GM19099 (cell line): Measurements from ENCODE around the gene KIF16B.

Experiments
- POLR2A ChIP-seq: IDR thresholded peaks from 3 replicates; pipeline ENCODE4 v1.6.1; 2011; ENCODE audit warnings: low read depth; ENCODE audit not compliant: insufficient read length; ENCODE audit errors: extremely low read depth

KIF16B gene

GRCh38 chr20:16445482-16445881, 127.8 kb downstream of the KIF16B start:
- TF ChIP-seq POLR2A, result no peak

- TF ChIP-seq POLR2A, result no peak
Measured at GRCh38 chr20:16444057-16444777, 129.0 kb downstream of the KIF16B start.

- no peak for TF ChIP-seq POLR2A
Measured at GRCh38 chr20:16441546-16442164, 131.6 kb downstream of the KIF16B start.

- TF ChIP-seq POLR2A, result no peak
Measured at GRCh38 chr20:16440686-16441085, 132.6 kb downstream of the KIF16B start.

GRCh38 chr20:16438100-16438499, 135.1 kb downstream of the KIF16B start:
- no peak for TF ChIP-seq POLR2A

GRCh38 chr20:16437387-16437996, 135.8 kb downstream of the KIF16B start:
- no peak for TF ChIP-seq POLR2A

DNA sequence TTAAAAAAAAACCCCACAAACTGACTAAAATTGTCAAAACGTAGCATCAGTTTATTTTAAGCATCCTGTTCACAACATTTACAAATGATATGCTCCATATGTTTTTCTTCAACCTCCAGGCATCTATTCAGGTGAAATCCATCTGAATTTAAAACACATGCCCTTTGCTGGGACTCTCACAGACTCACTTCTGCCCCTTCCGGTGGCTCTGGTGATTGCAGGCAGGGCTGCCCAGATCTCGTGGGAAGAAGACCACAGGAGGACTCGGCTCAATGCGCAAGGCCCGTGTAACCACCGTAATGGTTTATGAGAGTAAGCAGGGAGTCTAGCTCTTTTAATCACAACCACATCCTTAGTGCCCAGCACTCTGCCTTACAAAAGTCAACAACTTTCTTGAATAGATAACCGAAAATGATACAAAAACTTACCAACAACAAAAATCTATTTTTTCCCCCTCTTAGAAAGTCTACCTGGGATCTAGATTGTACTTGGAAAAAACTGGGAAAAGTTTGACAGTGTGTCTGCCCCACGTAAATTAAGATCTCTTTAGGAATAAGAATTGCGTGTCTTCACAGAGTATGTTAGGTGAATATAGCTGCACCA, 139.1 kb downstream of the KIF16B start:
- TF ChIP-seq POLR2A, result no peak

GRCh38 chr20:16433293-16433580, 140.0 kb downstream of the KIF16B start:
- no peak for TF ChIP-seq POLR2A

GRCh38 chr20:16432466-16433292, 140.6 kb downstream of the KIF16B start:
- no peak for TF ChIP-seq POLR2A

GRCh38 chr20:16428112-16428511, 145.1 kb downstream of the KIF16B start:
- no peak for TF ChIP-seq POLR2A

- no peak for TF ChIP-seq POLR2A
Measured at GRCh38 chr20:16427571-16427970, 145.7 kb downstream of the KIF16B start.

DNA sequence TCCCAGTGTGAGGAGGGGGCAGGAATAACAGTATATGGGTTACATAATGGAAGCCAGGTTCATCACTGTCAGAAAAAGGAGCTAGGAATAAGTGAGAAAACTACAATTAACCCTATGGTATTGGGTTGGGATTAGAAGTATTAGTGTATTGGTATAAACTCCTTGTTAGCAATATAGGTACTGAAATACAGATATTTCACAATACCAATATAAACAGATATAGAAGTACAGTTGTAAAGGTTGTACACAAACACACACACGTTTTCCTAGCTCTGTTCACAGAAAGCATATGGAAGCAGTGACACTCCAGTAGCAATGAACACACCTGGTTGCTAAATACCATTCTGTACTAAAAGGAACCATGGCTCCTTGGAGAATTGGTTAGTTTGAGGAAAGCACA, 148.5 kb downstream of the KIF16B start:
- no peak for TF ChIP-seq POLR2A

- no peak for TF ChIP-seq POLR2A
Measured at GRCh38 chr20:16423311-16424212, 149.7 kb downstream of the KIF16B start.

DNA sequence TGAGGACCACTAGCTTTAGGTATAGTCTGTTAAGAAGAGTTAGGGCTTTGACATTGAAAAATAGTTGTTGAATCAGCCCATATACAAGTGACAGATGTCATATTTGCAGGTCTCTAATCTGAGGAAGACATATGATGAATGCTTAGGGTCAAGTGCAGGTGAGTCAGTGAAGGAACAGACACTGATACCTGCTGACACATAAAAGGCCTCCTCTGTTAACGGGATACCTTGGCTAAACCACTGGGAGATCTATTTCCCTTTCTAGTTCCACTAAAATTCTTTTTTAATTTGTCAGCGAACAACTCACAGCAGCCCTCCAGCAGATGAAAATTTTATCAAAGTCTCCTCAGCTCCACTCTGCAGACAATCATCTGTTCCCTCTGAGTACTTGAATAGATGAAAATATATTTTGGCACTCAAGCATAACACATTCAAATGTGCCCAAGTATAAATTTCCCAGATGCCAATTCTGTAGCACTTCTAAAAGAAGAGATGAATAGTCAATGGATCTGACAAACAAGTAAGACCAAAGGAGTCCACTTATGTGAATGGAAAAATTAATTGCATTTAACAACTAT, 154.0 kb downstream of the KIF16B start:
- no peak for TF ChIP-seq POLR2A

DNA sequence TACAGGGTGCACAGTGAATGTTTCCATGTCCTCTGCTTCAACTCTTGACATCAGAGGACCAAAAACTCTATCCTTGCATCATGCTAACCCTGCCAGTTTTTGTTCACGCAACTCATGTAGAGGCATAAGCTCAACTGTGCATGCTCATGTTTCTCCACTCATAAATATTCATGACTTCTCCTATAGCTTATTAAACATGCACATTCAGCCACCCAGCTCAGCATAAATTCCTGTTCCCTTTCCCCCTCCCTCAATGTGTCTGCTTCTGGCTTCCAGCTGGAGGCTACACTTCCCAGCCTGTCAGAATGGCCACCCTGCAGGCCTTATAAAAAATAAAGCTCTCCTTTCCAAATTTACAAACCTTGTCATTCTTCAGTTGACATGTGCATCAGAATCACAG, 154.6 kb downstream of the KIF16B start:
- TF ChIP-seq POLR2A, result no peak

DNA sequence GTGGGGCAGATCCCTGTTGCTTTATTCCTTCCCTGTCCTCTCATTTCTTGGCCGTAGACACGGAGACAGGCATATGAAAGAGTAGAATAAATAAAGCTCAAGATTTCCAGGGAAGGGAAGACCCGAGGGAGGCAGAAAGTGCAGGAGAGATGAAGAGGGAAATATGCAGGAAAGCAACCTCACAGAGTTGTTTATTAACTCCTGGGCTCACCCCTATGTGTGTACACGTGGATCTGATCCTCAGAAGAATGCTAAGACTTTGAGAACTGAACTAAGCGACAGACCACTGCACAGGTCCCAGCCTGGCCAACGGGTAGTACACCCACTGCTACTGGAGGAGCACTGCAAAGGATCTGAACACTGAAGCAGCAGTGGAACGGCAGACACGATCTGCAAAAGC, 156.2 kb downstream of the KIF16B start:
- no peak for TF ChIP-seq POLR2A
